Measurements from ENCODE around the gene MINDY4. TPM values are rescaled to one million over a fixed set of nuclear protein-coding genes. Genes with fewer than 3 reads are reported as not detected.

MINDY4 gene
- total and polyA plus RNA-seq, 2 donors (not counting 1 experiment from before 2014, with no cell fraction given): 6.1 to 6.3 TPM

DNA sequence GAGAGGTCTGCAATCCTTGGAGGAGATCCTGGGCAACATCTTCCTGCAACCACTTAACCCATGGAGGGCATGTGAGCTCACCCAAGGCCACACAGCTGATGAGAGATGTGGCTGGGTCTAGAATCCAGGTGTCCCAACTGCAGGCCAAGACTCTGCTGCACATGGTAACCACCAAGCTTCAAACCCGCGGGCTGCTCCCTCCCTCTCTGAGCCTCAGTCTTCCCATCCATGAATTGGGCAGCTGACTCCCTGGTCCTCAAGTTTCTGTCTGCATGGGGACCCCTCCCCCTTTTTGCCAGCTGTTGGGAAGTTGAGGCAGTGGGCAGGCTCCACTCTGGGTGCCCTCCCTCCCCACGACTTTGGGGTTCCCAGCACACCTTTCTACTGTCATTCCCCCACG lies 40.2 kb upstream of the MINDY4 start:
- no peak overlapping the region for H3K9ac ChIP-seq (ENCODE audit: insufficient read depth, low read length)
- H3K9me3 ChIP-seq (ENCODE audit: control insufficient read depth, insufficient read depth, low read depth, low read length): no peaks in the 10 kb centered on the region
- no peak overlapping the region for H3K4me3 ChIP-seq (replicated peaks in 1 of 4; ENCODE audit: control extremely low read depth in 1 of 4, insufficient read depth in 1 of 4, low read depth in 3 of 4, low read length in 4 of 4)
- no peaks in the 10 kb centered on the region for H3K4me1 ChIP-seq (ENCODE audit: control insufficient read depth, extremely low read depth, insufficient read depth, low read length)
- H2AFZ ChIP-seq (ENCODE audit: low read length): no peak overlapping the region
- H3K36me3 ChIP-seq (ENCODE audit: control insufficient read depth, insufficient read depth, low read length): no peaks in the 10 kb centered on the region
- H4K20me1 ChIP-seq (ENCODE audit: control insufficient read depth, extremely low read depth, insufficient read depth, low read length): no peaks in the 10 kb centered on the region
- H3K27ac ChIP-seq (ENCODE audit: insufficient read depth, low read length): no peak overlapping the region
- peaks cover 12% of the 10 kb centered on the region for H3K27me3 ChIP-seq (ENCODE audit: control insufficient read depth, insufficient read depth, low read length)
- no peaks in the 10 kb centered on the region for H3K79me2 ChIP-seq (ENCODE audit: control insufficient read depth, insufficient read depth, low read length)
- no peak for DNase-seq (ENCODE audit: low read depth in 2 of 2)
- TF ChIP-seq CTCF (conservative IDR thresholded peaks at IDR 0.05 in 1 of 2, IDR thresholded peaks at IDR 0.05 in 1 of 2; ENCODE audit: low read depth in 1 of 2, low read length in 2 of 2) (no peak), EZH2 (IDR thresholded peaks at IDR 0.05; ENCODE audit: low read length, missing control alignments) (no peak)
- no peak overlapping the region for H3K4me2 ChIP-seq (ENCODE audit: extremely low read depth, insufficient read depth, low read length)

DNA sequence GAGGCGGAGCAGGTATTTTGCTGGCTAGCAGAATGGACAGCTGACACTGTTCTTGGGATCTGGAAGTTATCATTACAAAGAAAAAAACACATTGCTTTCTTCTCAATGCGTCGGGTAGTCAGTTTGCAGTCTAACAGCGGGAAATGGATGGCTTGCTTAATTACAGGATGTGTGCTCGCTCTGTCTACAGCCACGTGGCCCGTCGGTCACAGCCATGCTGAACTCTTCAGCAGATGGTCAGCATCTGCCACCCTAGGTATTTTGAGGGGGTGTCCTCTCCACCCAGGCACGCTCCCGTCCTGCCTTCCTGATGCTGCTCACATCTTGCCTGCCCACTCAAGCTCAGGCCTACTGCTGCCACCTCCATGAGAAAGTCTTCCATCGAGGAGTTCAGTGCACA lies 39.6 kb upstream of the MINDY4 start:
- H3K36me3 ChIP-seq (ENCODE audit: control insufficient read depth, insufficient read depth, low read length): no peaks in the 10 kb centered on the region
- peaks cover 12% of the 10 kb centered on the region for H3K27me3 ChIP-seq (ENCODE audit: control insufficient read depth, insufficient read depth, low read length)
- no peak for DNase-seq (ENCODE audit: low read depth in 2 of 2)
- no peak overlapping the region for H3K27ac ChIP-seq (ENCODE audit: insufficient read depth, low read length)
- H3K4me3 ChIP-seq (replicated peaks in 1 of 4; ENCODE audit: control extremely low read depth in 1 of 4, insufficient read depth in 1 of 4, low read depth in 3 of 4, low read length in 4 of 4): no peak overlapping the region
- H3K4me1 ChIP-seq (ENCODE audit: control insufficient read depth, extremely low read depth, insufficient read depth, low read length): no peaks in the 10 kb centered on the region
- no peak overlapping the region for H2AFZ ChIP-seq (ENCODE audit: low read length)
- no peaks in the 10 kb centered on the region for H3K79me2 ChIP-seq (ENCODE audit: control insufficient read depth, insufficient read depth, low read length)
- no peaks in the 10 kb centered on the region for H4K20me1 ChIP-seq (ENCODE audit: control insufficient read depth, extremely low read depth, insufficient read depth, low read length)
- TF ChIP-seq CTCF (conservative IDR thresholded peaks at IDR 0.05 in 1 of 2, IDR thresholded peaks at IDR 0.05 in 1 of 2; ENCODE audit: low read depth in 1 of 2, low read length in 2 of 2) (no peak), EZH2 (IDR thresholded peaks at IDR 0.05; ENCODE audit: low read length, missing control alignments) (no peak)
- H3K9ac ChIP-seq (ENCODE audit: insufficient read depth, low read length): no peak overlapping the region
- H3K4me2 ChIP-seq (ENCODE audit: extremely low read depth, insufficient read depth, low read length): no peak overlapping the region
- no peaks in the 10 kb centered on the region for H3K9me3 ChIP-seq (ENCODE audit: control insufficient read depth, insufficient read depth, low read depth, low read length)

- no peaks in the 10 kb centered on the region for H3K4me1 ChIP-seq (ENCODE audit: control insufficient read depth, extremely low read depth, insufficient read depth, low read length)
- H3K4me3 ChIP-seq (replicated peaks in 1 of 4; ENCODE audit: control extremely low read depth in 1 of 4, insufficient read depth in 1 of 4, low read depth in 3 of 4, low read length in 4 of 4): no peak overlapping the region
- H3K27me3 ChIP-seq (ENCODE audit: control insufficient read depth, insufficient read depth, low read length): peaks cover 12% of the 10 kb centered on the region
- no peaks in the 10 kb centered on the region for H3K79me2 ChIP-seq (ENCODE audit: control insufficient read depth, insufficient read depth, low read length)
- H3K27ac ChIP-seq (ENCODE audit: insufficient read depth, low read length): no peak overlapping the region
- no peak overlapping the region for H3K4me2 ChIP-seq (ENCODE audit: extremely low read depth, insufficient read depth, low read length)
- H3K9ac ChIP-seq (ENCODE audit: insufficient read depth, low read length): no peak overlapping the region
- DNase-seq (ENCODE audit: low read depth in 2 of 2): no peak
- no peaks in the 10 kb centered on the region for H4K20me1 ChIP-seq (ENCODE audit: control insufficient read depth, extremely low read depth, insufficient read depth, low read length)
- H3K36me3 ChIP-seq (ENCODE audit: control insufficient read depth, insufficient read depth, low read length): no peaks in the 10 kb centered on the region
- no peak overlapping the region for H2AFZ ChIP-seq (ENCODE audit: low read length)
- no peaks in the 10 kb centered on the region for H3K9me3 ChIP-seq (ENCODE audit: control insufficient read depth, insufficient read depth, low read depth, low read length)
- no peak for TF ChIP-seq CTCF (conservative IDR thresholded peaks at IDR 0.05 in 1 of 2, IDR thresholded peaks at IDR 0.05 in 1 of 2; ENCODE audit: low read depth in 1 of 2, low read length in 2 of 2)
- TF ChIP-seq EZH2 (IDR thresholded peaks at IDR 0.05; ENCODE audit: low read length, missing control alignments): no peak
Measured at GRCh38 chr7:30732606-30733005, 38.6 kb upstream of the MINDY4 start.
